IMR-90 (cell line): ENCODE data around the gene RHAG. TPM values are rescaled to one million over a fixed set of nuclear protein-coding genes. Genes with fewer than 3 reads are reported as not detected.
"Not testable (repeated sequence)": the region's sequence is repeated elsewhere in the genome, so short reads cannot be mapped to it uniquely, and the experiment has no call there.

ENCODE experiments used
- ATAC-seq: fragments of 200-7000 bp; cut with Tn5 transposase; 2 replicates; pipeline ENCODE4 v1.9.1; 2020; ENCODE audit warnings: low read depth, mild to moderate bottlenecking, moderate library complexity
- BruUV-seq: library from RNA; stranded (reverse); fragments of 400-500 nt; replicated peaks from 2 replicates; lab custom pipeline; 2021; lab: Mats Ljungman, UMichigan
- CTCF ChIA-PET: fragments of 300-600 bp; formaldehyde crosslinking; extraction: SDS; loops from one replicate; lab custom pipeline; 2021; ENCODE audit warnings: antibody characterized with exemption; lab: Yijun Ruan, JAX
- POLR2A ChIA-PET: fragments of 300-600 bp; sonication (Branson Sonifier 250); formaldehyde crosslinking; loops from one replicate; lab custom pipeline; 2022; ENCODE audit warnings: antibody characterized with exemption; ENCODE audit not compliant: unreplicated experiment; lab: Charles Lee
- DNase-seq: peaks from one replicate; pipeline ENCODE4 v3.0.0; 2013
- H2AFZ ChIP-seq: replicated peaks from 2 replicates; pipeline ENCODE3; 2013; ENCODE audit warnings: low read length, mild to moderate bottlenecking; ENCODE audit not compliant: poor library complexity
- H2AK5ac ChIP-seq: 2 replicates; pipeline ENCODE4 v1.6.1; 2013; ENCODE audit warnings: low read depth, low read length, inconsistent platforms
- H2AK9ac ChIP-seq: replicated peaks from 2 replicates; pipeline ENCODE3; 2013; ENCODE audit warnings: mild to moderate bottlenecking, low read depth, low read length, moderate library complexity; ENCODE audit not compliant: poor library complexity
- H2BK120ac ChIP-seq: 2 replicates; pipeline ENCODE4 v1.6.1; 2013; ENCODE audit warnings: low read depth, low read length, inconsistent platforms
- H2BK15ac ChIP-seq: 3 replicates; pipeline ENCODE4 v1.6.1; 2013; ENCODE audit warnings: low read depth, low read length, inconsistent platforms
- H2BK20ac ChIP-seq: 2 replicates; pipeline ENCODE4 v1.6.1; 2013; ENCODE audit warnings: low read depth, mild to moderate bottlenecking, inconsistent platforms, low read length, moderate library complexity
- H2BK5ac ChIP-seq: 2 replicates; pipeline ENCODE4 v1.6.1; 2013; ENCODE audit warnings: mild to moderate bottlenecking, low read depth, low read length, inconsistent platforms; ENCODE audit not compliant: poor library complexity, severe bottlenecking
- H3K14ac ChIP-seq: replicated peaks from 2 replicates; pipeline ENCODE4 v1.6.1; 2013; ENCODE audit warnings: low read depth, low read length, inconsistent platforms
- H3K18ac ChIP-seq: 2 replicates; pipeline ENCODE4 v1.6.1; 2013; ENCODE audit warnings: low read depth, low read length, control low read depth
- H3K23ac ChIP-seq: 2 replicates; pipeline ENCODE4 v1.6.1; 2013; ENCODE audit warnings: low read depth, low read length, inconsistent platforms
- H3K27ac ChIP-seq: 2 replicates; pipeline ENCODE4 v1.5.1; 2013; ENCODE audit warnings: mild to moderate bottlenecking, control low read depth, low read length; ENCODE audit not compliant: insufficient read depth
- H3K27me3 ChIP-seq: 2 replicates; pipeline ENCODE4 v1.6.1; 2013; ENCODE audit warnings: low read length; ENCODE audit not compliant: control insufficient read depth, insufficient read depth
- H3K36me3 ChIP-seq: 2 replicates; pipeline ENCODE4 v1.6.1; 2013; ENCODE audit warnings: low read length, mixed read lengths; ENCODE audit not compliant: control insufficient read depth, insufficient read depth
- H3K4ac ChIP-seq: 2 replicates; pipeline ENCODE4 v1.6.1; 2013; ENCODE audit warnings: low read depth, low read length, inconsistent platforms
- H3K4me1 ChIP-seq: 2 replicates; pipeline ENCODE4 v1.6.1; 2013; ENCODE audit warnings: low read length, mixed read lengths; ENCODE audit not compliant: control insufficient read depth, insufficient read depth
- H3K4me2 ChIP-seq: 2 replicates; pipeline ENCODE4 v1.6.1; 2013; ENCODE audit warnings: low read depth, mild to moderate bottlenecking, control low read depth, low read length, moderate library complexity
- H3K4me3 ChIP-seq: 2 replicates; pipeline ENCODE4 v1.5.1; 2013; ENCODE audit warnings: low read depth, mild to moderate bottlenecking, control low read depth, low read length, moderate library complexity; ENCODE audit not compliant: insufficient read depth
- H3K56ac ChIP-seq: 2 replicates; pipeline ENCODE4 v1.6.1; 2013; ENCODE audit warnings: low read length, inconsistent platforms; ENCODE audit not compliant: insufficient read depth; ENCODE audit errors: extremely low read depth
- H3K79me1 ChIP-seq, 2 experiments: 2 replicates each; pipeline ENCODE4 v1.6.1; 2013; ENCODE audit warnings: low read length in 2 of 2, inconsistent platforms in 1 of 2, low read depth in 1 of 2
- H3K9ac ChIP-seq: 2 replicates; pipeline ENCODE4 v1.6.1; 2013; ENCODE audit warnings: low read depth, low read length, control low read depth
- H3K9me1 ChIP-seq: 2 replicates; pipeline ENCODE4 v1.6.1; 2013; ENCODE audit warnings: low read length, inconsistent platforms; ENCODE audit not compliant: insufficient read depth
- H3K9me3 ChIP-seq: 2 replicates; pipeline ENCODE4 v1.6.1; 2013; ENCODE audit warnings: low read length; ENCODE audit not compliant: control insufficient read depth, insufficient read depth
- H4K20me1 ChIP-seq: 2 replicates; pipeline ENCODE4 v1.6.1; 2013; ENCODE audit warnings: low read length, inconsistent platforms; ENCODE audit not compliant: insufficient read depth
- H4K5ac ChIP-seq: 2 replicates; pipeline ENCODE4 v1.6.1; 2013; ENCODE audit warnings: mild to moderate bottlenecking, low read depth, low read length, control low read depth
- H4K8ac ChIP-seq, 2 experiments: 2 replicates each; pipeline ENCODE4 v1.6.1; 2013; ENCODE audit warnings: low read depth in 2 of 2, low read length in 2 of 2, control low read depth in 1 of 2, inconsistent platforms in 1 of 2
- H4K91ac ChIP-seq: 2 replicates; pipeline ENCODE4 v1.6.1; 2013; ENCODE audit warnings: low read depth, low read length, inconsistent platforms; ENCODE audit not compliant: insufficient read depth
- WGBS, 2 experiments: methylation state at CpG; one replicate each; pipeline versions ENCODE4 v1.1.5 to v1.1.7; 2013; ENCODE audit warnings: missing lambda C conversion rate in 2 of 2; ENCODE audit not compliant: insufficient read length in 1 of 2; ENCODE audit errors: extremely low coverage in 2 of 2; 5-methylcytosine and 5-hydroxymethylcytosine counted together
- dilution Hi-C: fragments of 300-500 bp; cut with HindIII; formaldehyde crosslinking; loops from one replicate; pipeline ENCODE4 v1.14.3; 2018; ENCODE audit warnings: low sequenced_read_pairs; ENCODE audit not compliant: unreplicated experiment
- in situ Hi-C: fragments of 300-500 bp; cut with MboI; formaldehyde crosslinking; loops from 3 replicates; pipeline ENCODE4 v1.14.3; 2019; ENCODE audit warnings: low sequenced_read_pairs, inconsistent platforms, mixed read lengths
- intact Hi-C: fragments of 100-400 bp; cut with micrococcal nuclease; formaldehyde crosslinking; loops from 2 replicates; pipeline ENCODE4 v1.10.0; 2022
- polyA plus RNA-seq, 3 experiments: library from polyadenylated mRNA; depleted of rRNA; stranded (reverse); fragments of >200 nt; gene quantifications; 2 replicates each; pipeline ENCODE4 v1.2.3, GENCODE V29; 2012; ENCODE audit warnings: low replicate concordance in 1 of 3
- total RNA-seq: library from RNA; depleted of rRNA; stranded (reverse); fragments of >200 nt; gene quantifications from 2 replicates; pipeline ENCODE4 v1.2.3, GENCODE V29; 2012

The RHAG gene
- total and polyA plus RNA-seq, 2 of the 4 experiments (the other 2 are of a cell fraction): not detected

- H2BK20ac ChIP-seq, H3K14ac ChIP-seq, H3K27me3 ChIP-seq, H3K4ac ChIP-seq, H3K18ac ChIP-seq, H2BK120ac ChIP-seq, H3K36me3 ChIP-seq, H3K56ac ChIP-seq, H2AK9ac ChIP-seq, H4K20me1 ChIP-seq, in situ Hi-C loops, H4K8ac ChIP-seq, H3K9me3 ChIP-seq, H4K5ac ChIP-seq, H3K27ac ChIP-seq, H3K23ac ChIP-seq, H3K79me1 ChIP-seq, CTCF ChIA-PET, H3K9ac ChIP-seq, H3K9me1 ChIP-seq, H2BK15ac ChIP-seq, H4K91ac ChIP-seq, H3K4me1 ChIP-seq, H2AK5ac ChIP-seq, intact Hi-C loops, H3K4me2 ChIP-seq, dilution Hi-C loops, H2BK5ac ChIP-seq, H3K4me3 ChIP-seq, H2AFZ ChIP-seq, POLR2A ChIA-PET, ATAC-seq, DNase-seq, BruUV-seq: not testable (repeated sequence)
- WGBS, 2 experiments: 82% methylated on average over 7 of the region's 36 CpGs; no CpG with 5 or more reads in 1 of the 2 experiments
Measured at GRCh38 chr6:49629485-49630088, 7.1 kb downstream of the RHAG start.
